Brain pericyte (primary cell): Measurements from ENCODE around the gene FAAP100.
"Not testable (repeated sequence)": the region's sequence is repeated elsewhere in the genome, so short reads cannot be mapped to it uniquely, and the experiment has no call there.

ENCODE experiments used
- DNase-seq: peaks from one replicate; pipeline ENCODE4 v3.0.0-alpha.2; 2012; ENCODE audit warnings: low read depth, low spot score

Gene FAAP100

GRCh38 chr17:81538651-81539570 is 13.2 kb downstream of the FAAP100 start:
- no peak for DNase-seq

- no peak for DNase-seq
Observed at GRCh38 chr17:81537856-81538555, 14.1 kb downstream of the FAAP100 start.

GRCh38 chr17:81537343-81537855 is 14.8 kb downstream of the FAAP100 start:
- DNase-seq = no peak

- DNase-seq = no peak
Observed at GRCh38 chr17:81536299-81537290, 15.6 kb downstream of the FAAP100 start.

- DNase-seq = no peak
Observed at GRCh38 chr17:81535480-81536298, 16.5 kb downstream of the FAAP100 start.

GRCh38 chr17:81535007-81535328 is 17.2 kb downstream of the FAAP100 start:
- DNase-seq = no peak

GRCh38 chr17:81534157-81535006 is 17.8 kb downstream of the FAAP100 start:
- DNase-seq = no peak

- DNase-seq = no peak
Observed at GRCh38 chr17:81533339-81534141, 18.6 kb downstream of the FAAP100 start.

GRCh38 chr17:81532490-81533287 is 19.5 kb downstream of the FAAP100 start:
- DNase-seq = no peak

GRCh38 chr17:81531998-81532404 is 20.2 kb downstream of the FAAP100 start:
- DNase-seq = not testable (repeated sequence)

GRCh38 chr17:81531013-81531412 is 21.1 kb downstream of the FAAP100 start:
- DNase-seq = not testable (repeated sequence)

GRCh38 chr17:81529437-81529803 is 22.7 kb downstream of the FAAP100 start:
- DNase-seq = no peak

- no peak for DNase-seq
Observed at GRCh38 chr17:81528651-81529436, 23.3 kb downstream of the FAAP100 start.

GRCh38 chr17:81528384-81528650 is 23.8 kb downstream of the FAAP100 start:
- no peak for DNase-seq

GRCh38 chr17:81527591-81528383 is 24.4 kb downstream of the FAAP100 start, which contains the start of gene FSCN2:
FSCN2 (plus strand) TSS chr17:81528377; CDS start chr17:81528532, 155 bp downstream.
- DNase-seq = no peak
